CD4-positive, alpha-beta T cell (primary cell): ENCODE measurements around the gene WASF3. TPM values are rescaled to one million over a fixed set of nuclear protein-coding genes. Genes with fewer than 3 reads are reported as not detected.

Experiments
- ATAC-seq: fragments of 200-7000 bp; cut with Tn5 transposase; one replicate; pipeline ENCODE4 v1.10.0; 2022; ENCODE audit warnings: mild to moderate bottlenecking; ENCODE audit not compliant: poor library complexity
- CTCF ChIA-PET: fragments of 350-600 bp; sonication (Branson Sonifier 250); formaldehyde crosslinking; loops from one replicate; lab custom pipeline; 2021; ENCODE audit warnings: antibody characterized with exemption, inconsistent platforms; lab: Charles Lee
- POLR2A ChIA-PET: fragments of 350-600 bp; sonication (Branson Sonifier 250); formaldehyde crosslinking; loops from one replicate; lab custom pipeline; 2021; ENCODE audit warnings: antibody characterized with exemption, inconsistent platforms; lab: Charles Lee
- DNase-seq, 14 experiments: peaks; one replicate each; pipeline ENCODE4 v3.0.0-alpha.2; 2013 to 2020; ENCODE audit warnings: mixed read lengths in 2 of 14
- H3K27ac ChIP-seq, 2 donors: one replicate each; pipeline versions ENCODE4 v1.5.1 to v1.7.0; 2013; ENCODE audit warnings: low read length in 2 of 2, low read depth in 1 of 2, mild to moderate bottlenecking in 1 of 2
- H3K27me3 ChIP-seq, 2 experiments: 1 replicate in 1 of 2; 2 replicates in 1 of 2; pipeline versions ENCODE4 v1.6.1 to v1.7.0; 2013; ENCODE audit warnings: low read length in 2 of 2, control low read depth in 1 of 2, mild to moderate bottlenecking in 1 of 2, moderate library complexity in 1 of 2; ENCODE audit not compliant: insufficient read depth in 2 of 2, control insufficient read depth in 1 of 2
- H3K36me3 ChIP-seq: one replicate; pipeline ENCODE4 v1.6.1; 2013; ENCODE audit warnings: low read length, control low read depth; ENCODE audit not compliant: insufficient read depth
- H3K4me1 ChIP-seq: one replicate; pipeline ENCODE4 v1.6.1; 2013; ENCODE audit warnings: low read length, control low read depth; ENCODE audit not compliant: insufficient read depth
- H3K4me3 ChIP-seq: one replicate; pipeline ENCODE4 v1.5.1; 2013; ENCODE audit warnings: mild to moderate bottlenecking, low read length, moderate library complexity
- H3K9me3 ChIP-seq, 2 experiments: 1 replicate in 1 of 2; 2 replicates in 1 of 2; pipeline versions ENCODE4 v1.6.1 to v1.7.0; 2013; ENCODE audit warnings: low read length in 2 of 2, mild to moderate bottlenecking in 2 of 2, control low read depth in 1 of 2, moderate library complexity in 1 of 2; ENCODE audit not compliant: control insufficient read depth in 1 of 2, insufficient read depth in 1 of 2
- H3K27ac Mint-ChIP-seq: one replicate; pipeline ENCODE4 v1.8.0; 2020; ENCODE audit warnings: mixed read lengths
- H3K27me3 Mint-ChIP-seq: one replicate; pipeline ENCODE4 v1.8.0; 2021; ENCODE audit warnings: mixed read lengths
- H3K36me3 Mint-ChIP-seq: one replicate; pipeline ENCODE4 v1.8.0; 2021; ENCODE audit warnings: low read depth, mixed read lengths
- H3K4me1 Mint-ChIP-seq: one replicate; pipeline ENCODE4 v1.8.0; 2021; ENCODE audit warnings: low read depth, mixed read lengths
- H3K4me3 Mint-ChIP-seq: one replicate; pipeline ENCODE4 v1.8.0; 2020; ENCODE audit warnings: mild to moderate bottlenecking, mixed read lengths
- H3K9me3 Mint-ChIP-seq: one replicate; pipeline ENCODE4 v1.8.0; 2020; ENCODE audit warnings: mixed read lengths
- CTCF ChIP-seq: fragments of 200-600 bp; IDR thresholded peaks from one replicate; pipeline ENCODE4 v1.8.0; 2022; ENCODE audit warnings: antibody characterized with exemption, mild to moderate bottlenecking
- intact Hi-C, 2 experiments: fragments of 100-400 bp; cut with DNase I in 1 of 2; cut with micrococcal nuclease in 1 of 2; formaldehyde crosslinking; loops; one replicate each; pipeline versions ENCODE4 v1.15.1 to v1.9.0; 2023 to 2025; cut with DNase I, micrococcal nuclease
- polyA plus RNA-seq, 2 donors: library from polyadenylated mRNA; unstranded; fragments of 120-200 nt; gene quantifications; one replicate each; pipeline ENCODE4 v1.2.1, GENCODE V29; 2013
- total RNA-seq, 174 experiments: library from RNA in 2 of 174; stranded (reverse) in 2 of 174; gene quantifications; one replicate each; pipeline ENCODE4 v1.2.3 and lab custom pipeline; 2021 to 2026

WASF3 gene
- under 1 TPM in 1 of 2 experiments, not detected in 1; 0.08 TPM for total RNA-seq
- polyA plus RNA-seq (2013, experiment 1 of 2): 0.05 TPM
- polyA plus RNA-seq (2013, experiment 2 of 2): 0.31 TPM
- total RNA-seq (lab: John Stamatoyannopoulos, UW): 0 to 0.94 (median 0.11) reads per million in 172 experiments

- ChIA-PET CTCF (no interaction called here), POLR2A (no interaction called here)
- no peak for TF ChIP-seq CTCF
- intact Hi-C loops: no loop called here
- no peak within 1 kb of the TSS for H3K27ac ChIP-seq
- Mint-ChIP-seq H3K27ac (no peak within 1 kb of the TSS), H3K9me3 (no peaks in the 10 kb centered on the region), H3K4me3 (peak within 1 kb of the TSS; percentile 79), H3K27me3 (peaks cover 42% of the 10 kb centered on the region), H3K4me1 (peaks cover 16% of the 10 kb centered on the region), H3K36me3 (no peaks in the 10 kb centered on the region)
- peaks cover 0 to 3% of the 10 kb centered on the region in 2 experiments for H3K9me3 ChIP-seq
- peaks cover 4% of the 10 kb centered on the region for H3K4me1 ChIP-seq
- no peak within 1 kb of the TSS for H3K4me3 ChIP-seq
- ATAC-seq (peak; percentile 71), DNase-seq (peak in 8 of 14 experiments; percentile 2 to 49 (median 24))
- H3K27me3 ChIP-seq: peaks cover 29 to 66% of the 10 kb centered on the region in 2 experiments
- no peaks in the 10 kb centered on the region for H3K36me3 ChIP-seq
These were observed at the start of gene WASF3 for GRCh38 chr13:26557393-26558073. Gene WASF3 (plus strand): TSS chr13:26557683. CDS start chr13:26642271, 84,588 bp downstream.

- no peak overlapping the region for H3K27ac Mint-ChIP-seq
- H3K27ac ChIP-seq: no peak overlapping the region
- no peaks in the 10 kb centered on the region for H3K36me3 Mint-ChIP-seq
- peaks cover 19% of the 10 kb centered on the region for H3K27me3 Mint-ChIP-seq
- no peak overlapping the region for H3K4me3 ChIP-seq
- no peak for TF ChIP-seq CTCF
- ChIA-PET CTCF (no interaction called here), POLR2A (no interaction called here)
- H3K4me3 Mint-ChIP-seq: no peak overlapping the region
- H3K36me3 ChIP-seq: no peaks in the 10 kb centered on the region
- peaks cover 0 to 3% of the 10 kb centered on the region in 2 experiments for H3K27me3 ChIP-seq
- no peaks in the 10 kb centered on the region for H3K4me1 Mint-ChIP-seq
- no peak for ATAC-seq
- DNase-seq: no peak
- H3K4me1 ChIP-seq: no peaks in the 10 kb centered on the region
- H3K9me3 Mint-ChIP-seq: peaks cover 7% of the 10 kb centered on the region
- intact Hi-C loops: no loop called here
- peaks cover 10 to 27% of the 10 kb centered on the region in 2 experiments for H3K9me3 ChIP-seq
These were observed 48.6 kb upstream of the WASF3 start for GRCh38 chr13:26508885-26509284.

- TF ChIP-seq CTCF: no peak
- intact Hi-C loops: no loop called here
- Histone ChIP-seq H3K4me1 (no peaks in the 10 kb centered on the region), H3K27me3 (peaks cover 0 to 3% of the 10 kb centered on the region in 2 experiments), H3K36me3 (no peaks in the 10 kb centered on the region), H3K9me3 (peaks cover 10 to 27% of the 10 kb centered on the region in 2 experiments), H3K4me3 (no peak overlapping the region), H3K27ac (no peak overlapping the region)
- DNase-seq (no peak), ATAC-seq (no peak)
- Mint-ChIP-seq H3K36me3 (no peaks in the 10 kb centered on the region), H3K4me3 (no peak overlapping the region), H3K4me1 (no peaks in the 10 kb centered on the region), H3K9me3 (peaks cover 7% of the 10 kb centered on the region), H3K27ac (no peak overlapping the region), H3K27me3 (peaks cover 19% of the 10 kb centered on the region)
- POLR2A ChIA-PET: no interaction called here
- CTCF ChIA-PET: no interaction called here
These were observed 48.0 kb upstream of the WASF3 start for GRCh38 chr13:26509491-26509890.
